DND-41 (cell line): ENCODE measurements around the gene C1QTNF6.

ENCODE experiments used
- ATAC-seq: fragments of 200-7000 bp; cut with Tn5 transposase; 3 replicates; pipeline ENCODE4 v1.9.1; 2021; ENCODE audit warnings: low read depth; ENCODE audit not compliant: insufficient read depth
- DNase-seq: peaks from one replicate; pipeline ENCODE4 v3.0.0-alpha.2; 2020
- H2AFZ ChIP-seq: 2 replicates; pipeline ENCODE4 v1.6.0; 2012; ENCODE audit warnings: low read depth, low read length
- H3K27ac ChIP-seq: 2 replicates; pipeline ENCODE4 v1.5.1; 2012; ENCODE audit warnings: low read length, inconsistent platforms
- H3K27me3 ChIP-seq: fragments of 200-600 bp; sonication (generic); 2 replicates; pipeline ENCODE4 v1.6.0; 2012; ENCODE audit warnings: low read length, mild to moderate bottlenecking, inconsistent platforms; ENCODE audit not compliant: insufficient read depth, poor library complexity
- H3K36me3 ChIP-seq: 2 replicates; pipeline ENCODE4 v1.5.1; 2012; ENCODE audit warnings: low read length, inconsistent platforms; ENCODE audit not compliant: insufficient read depth
- H3K4me1 ChIP-seq: 2 replicates; pipeline ENCODE4 v1.5.1; 2012; ENCODE audit warnings: mild to moderate bottlenecking, low read length; ENCODE audit not compliant: insufficient read depth
- H3K4me2 ChIP-seq: 2 replicates; pipeline ENCODE4 v1.6.0; 2012; ENCODE audit warnings: mild to moderate bottlenecking, moderate library complexity, low read length, inconsistent platforms; ENCODE audit not compliant: insufficient read depth
- H3K4me3 ChIP-seq, 2 experiments: fragments of 200-600 bp in 1 of 2; shearing (Covaris generic) in 1 of 2; 2 replicates each; pipeline ENCODE4 v1.5.1; 2012 to 2016; ENCODE audit warnings: inconsistent platforms in 2 of 2, low read length in 2 of 2, mild to moderate bottlenecking in 2 of 2, low read depth in 1 of 2, moderate library complexity in 1 of 2
- H3K79me2 ChIP-seq: 2 replicates; pipeline ENCODE4 v1.6.0; 2012; ENCODE audit warnings: low read length, inconsistent platforms; ENCODE audit not compliant: insufficient read depth
- H3K9ac ChIP-seq: 2 replicates; pipeline ENCODE4 v1.6.0; 2012; ENCODE audit warnings: low read depth, mild to moderate bottlenecking, inconsistent platforms, low read length, moderate library complexity
- H3K9me3 ChIP-seq: 2 replicates; pipeline ENCODE4 v1.5.1; 2012; ENCODE audit warnings: low read length, moderate library complexity, mild to moderate bottlenecking, inconsistent platforms; ENCODE audit not compliant: insufficient read depth, severe bottlenecking
- H4K20me1 ChIP-seq: 2 replicates; pipeline ENCODE4 v1.6.0; 2012; ENCODE audit warnings: low read length; ENCODE audit not compliant: insufficient read depth
- EZH2 ChIP-seq: IDR thresholded peaks from 3 replicates; pipeline ENCODE4 v1.6.1; 2012; ENCODE audit warnings: borderline replicate concordance, low read depth, mild to moderate bottlenecking, moderate library complexity, low read length, inconsistent platforms; ENCODE audit not compliant: severe bottlenecking
- TF ChIP-seq, protein P1 (sequence below): IDR thresholded peaks from 2 replicates; pipeline ENCODE4 v1.5.1; 2012; ENCODE audit warnings: borderline replicate concordance, low read length, moderate library complexity, mild to moderate bottlenecking; ENCODE audit not compliant: poor library complexity, severe bottlenecking; ENCODE audit errors: extremely low read depth

C1QTNF6 gene

DNA sequence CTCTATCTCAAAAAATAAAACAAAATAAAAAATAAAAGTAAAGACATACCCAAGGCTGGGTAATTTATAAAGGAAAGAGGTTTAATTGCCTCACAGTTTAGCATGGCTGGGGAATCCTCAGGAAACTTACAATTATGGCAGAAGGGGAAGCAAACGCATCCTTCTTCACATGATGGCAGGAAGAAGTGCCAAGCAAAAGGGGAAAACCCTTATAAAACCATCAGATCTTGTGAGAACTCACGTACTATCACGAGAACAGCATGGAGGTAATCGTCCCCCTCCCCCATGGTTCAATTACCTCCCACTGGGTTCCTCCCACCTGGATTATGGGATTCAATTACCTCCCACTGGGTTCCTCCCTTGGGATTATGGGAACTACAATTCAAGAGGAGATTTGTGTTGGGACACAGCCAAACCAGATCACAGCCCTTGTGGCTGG, 32.5 kb upstream of the C1QTNF6 start:
- Histone ChIP-seq H3K27ac (no peak overlapping the region), H3K79me2 (no peaks in the 10 kb centered on the region), H3K4me2 (no peak overlapping the region), H3K9ac (no peak overlapping the region), H3K4me1 (peaks cover 44% of the 10 kb centered on the region), H2AFZ (no peak overlapping the region), H3K36me3 (peaks cover 21% of the 10 kb centered on the region), H3K9me3 (no peaks in the 10 kb centered on the region), H3K4me3 (no peak overlapping the region), H4K20me1 (peaks cover 7% of the 10 kb centered on the region; the same call in 1 of the 2 replicates), H3K27me3 (no peaks in the 10 kb centered on the region)
- ATAC-seq (no peak), DNase-seq (no peak)
- TF ChIP-seq, protein P1, sequence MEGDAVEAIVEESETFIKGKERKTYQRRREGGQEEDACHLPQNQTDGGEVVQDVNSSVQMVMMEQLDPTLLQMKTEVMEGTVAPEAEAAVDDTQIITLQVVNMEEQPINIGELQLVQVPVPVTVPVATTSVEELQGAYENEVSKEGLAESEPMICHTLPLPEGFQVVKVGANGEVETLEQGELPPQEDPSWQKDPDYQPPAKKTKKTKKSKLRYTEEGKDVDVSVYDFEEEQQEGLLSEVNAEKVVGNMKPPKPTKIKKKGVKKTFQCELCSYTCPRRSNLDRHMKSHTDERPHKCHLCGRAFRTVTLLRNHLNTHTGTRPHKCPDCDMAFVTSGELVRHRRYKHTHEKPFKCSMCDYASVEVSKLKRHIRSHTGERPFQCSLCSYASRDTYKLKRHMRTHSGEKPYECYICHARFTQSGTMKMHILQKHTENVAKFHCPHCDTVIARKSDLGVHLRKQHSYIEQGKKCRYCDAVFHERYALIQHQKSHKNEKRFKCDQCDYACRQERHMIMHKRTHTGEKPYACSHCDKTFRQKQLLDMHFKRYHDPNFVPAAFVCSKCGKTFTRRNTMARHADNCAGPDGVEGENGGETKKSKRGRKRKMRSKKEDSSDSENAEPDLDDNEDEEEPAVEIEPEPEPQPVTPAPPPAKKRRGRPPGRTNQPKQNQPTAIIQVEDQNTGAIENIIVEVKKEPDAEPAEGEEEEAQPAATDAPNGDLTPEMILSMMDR, result no peak
- TF ChIP-seq EZH2, result no peak

- peak overlapping the region; percentile 15; the same call in 1 of the 2 replicates for H3K9ac ChIP-seq
- H3K4me2 ChIP-seq, result peak overlapping the region; percentile 24
Measured at GRCh38 chr22:37219533-37219932, 31.5 kb upstream of the C1QTNF6 start.

GRCh38 chr22:37218771-37219411, 30.8 kb upstream of the C1QTNF6 start:
- H2AFZ ChIP-seq, result no peak overlapping the region
- TF ChIP-seq EZH2, result no peak
- no peak overlapping the region for H3K4me3 ChIP-seq
- H4K20me1 ChIP-seq, result peaks cover 2% of the 10 kb centered on the region; the same call in 1 of the 2 replicates
- peaks cover 40% of the 10 kb centered on the region for H3K4me1 ChIP-seq
- H3K9me3 ChIP-seq, result no peaks in the 10 kb centered on the region
- DNase-seq (peak; percentile 88), ATAC-seq (peak; percentile 96)
- H3K27ac ChIP-seq, result peak overlapping the region; percentile 66
- no peaks in the 10 kb centered on the region for H3K27me3 ChIP-seq
- peaks cover 4% of the 10 kb centered on the region for H3K36me3 ChIP-seq
- peak overlapping the region; percentile 24 for H3K4me2 ChIP-seq
- peak overlapping the region; percentile 15; the same call in 1 of the 2 replicates for H3K9ac ChIP-seq
- H3K79me2 ChIP-seq, result no peaks in the 10 kb centered on the region

More at GRCh38 chr22:37219533-37219932, 31.5 kb upstream of the C1QTNF6 start:
- Histone ChIP-seq H3K36me3 (peaks cover 11% of the 10 kb centered on the region), H3K4me1 (peaks cover 44% of the 10 kb centered on the region), H3K9me3 (no peaks in the 10 kb centered on the region), H3K79me2 (no peaks in the 10 kb centered on the region), H3K27ac (peak overlapping the region; percentile 66), H3K4me3 (no peak overlapping the region), H3K27me3 (no peaks in the 10 kb centered on the region), H4K20me1 (peaks cover 2% of the 10 kb centered on the region; the same call in 1 of the 2 replicates), H2AFZ (no peak overlapping the region; the same call in 1 of the 2 replicates)
- TF ChIP-seq, protein P1, result no peak
- no peak for TF ChIP-seq EZH2
- DNase-seq (no peak), ATAC-seq (no peak)

- Histone ChIP-seq H3K4me3 (no peak overlapping the region), H3K4me2 (peak overlapping the region; percentile 0; the same call in 1 of the 2 replicates), H3K9ac (no peak overlapping the region), H3K27me3 (no peaks in the 10 kb centered on the region), H3K4me1 (peaks cover 40% of the 10 kb centered on the region), H2AFZ (no peak overlapping the region), H3K9me3 (no peaks in the 10 kb centered on the region), H3K79me2 (no peaks in the 10 kb centered on the region), H4K20me1 (peaks cover 2% of the 10 kb centered on the region; the same call in 1 of the 2 replicates), H3K27ac (peak overlapping the region; percentile 51), H3K36me3 (no peaks in the 10 kb centered on the region; the same call in 1 of the 2 replicates)
- DNase-seq (peak; percentile 50), ATAC-seq (peak; percentile 13)
- TF ChIP-seq, protein P1, result no peak
- TF ChIP-seq EZH2, result no peak
Measured at GRCh38 chr22:37218399-37218770, 30.3 kb upstream of the C1QTNF6 start.
